ENCODE data around the gene ANKRD28.

The ANKRD28 gene

DNA sequence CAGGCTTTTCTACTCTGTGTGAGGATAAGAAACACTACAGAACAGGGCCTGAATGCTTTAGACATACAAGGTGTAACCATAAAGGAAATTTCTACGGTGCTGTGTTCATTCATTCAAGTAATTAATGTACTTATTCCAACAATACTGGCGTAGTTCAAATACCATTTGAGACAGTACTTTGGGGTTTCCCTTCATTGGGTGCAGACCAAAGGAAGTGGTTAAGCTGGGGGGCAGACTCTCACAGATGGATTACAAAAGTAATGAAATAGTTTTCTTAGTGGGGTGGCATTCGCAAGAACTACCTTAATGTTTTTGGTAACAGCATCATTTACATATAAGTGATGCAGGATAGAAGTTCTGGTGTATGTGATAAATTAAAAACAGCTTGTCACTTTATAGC is 130.3 kb downstream of the ANKRD28 start:
- Histone ChIP-seq H3K27me3 (ENCODE audit: control insufficient read depth, insufficient read depth, low read length) (no peaks in the 10 kb centered on the region), H3K4me3 (ENCODE audit: low read length) (no peak overlapping the region), H3K9me3 (ENCODE audit: control insufficient read depth, low read length) (no peaks in the 10 kb centered on the region), H3K9ac (ENCODE audit: low read length) (no peak overlapping the region), H3K36me3 (ENCODE audit: control insufficient read depth, insufficient read depth, low read length) (no peaks in the 10 kb centered on the region), H3K4me1 (ENCODE audit: control insufficient read depth, insufficient read depth, low read length) (no peaks in the 10 kb centered on the region)

- Histone ChIP-seq H3K9ac (ENCODE audit: low read length) (no peak overlapping the region), H3K4me1 (ENCODE audit: control insufficient read depth, insufficient read depth, low read length) (no peaks in the 10 kb centered on the region), H3K27me3 (ENCODE audit: control insufficient read depth, insufficient read depth, low read length) (no peaks in the 10 kb centered on the region), H3K36me3 (ENCODE audit: control insufficient read depth, insufficient read depth, low read length) (no peaks in the 10 kb centered on the region), H3K4me3 (ENCODE audit: low read length) (no peak overlapping the region), H3K9me3 (ENCODE audit: control insufficient read depth, low read length) (no peaks in the 10 kb centered on the region)
These were observed 131.5 kb downstream of the ANKRD28 start for GRCh38 chr3:15666277-15666676.

GRCh38 chr3:15665510-15666150 is 132.1 kb downstream of the ANKRD28 start:
- no peak overlapping the region for H3K9ac ChIP-seq (ENCODE audit: low read length)
- H3K9me3 ChIP-seq (ENCODE audit: control insufficient read depth, low read length), result no peaks in the 10 kb centered on the region
- no peak overlapping the region for H3K4me3 ChIP-seq (ENCODE audit: low read length)
- no peaks in the 10 kb centered on the region for H3K36me3 ChIP-seq (ENCODE audit: control insufficient read depth, insufficient read depth, low read length)
- H3K4me1 ChIP-seq (ENCODE audit: control insufficient read depth, insufficient read depth, low read length), result no peaks in the 10 kb centered on the region
- no peaks in the 10 kb centered on the region for H3K27me3 ChIP-seq (ENCODE audit: control insufficient read depth, insufficient read depth, low read length)

GRCh38 chr3:15664144-15664543 is 133.6 kb downstream of the ANKRD28 start:
- Histone ChIP-seq H3K27me3 (ENCODE audit: control insufficient read depth, insufficient read depth, low read length) (no peaks in the 10 kb centered on the region), H3K9me3 (ENCODE audit: control insufficient read depth, low read length) (no peaks in the 10 kb centered on the region), H3K36me3 (ENCODE audit: control insufficient read depth, insufficient read depth, low read length) (no peaks in the 10 kb centered on the region), H3K4me3 (ENCODE audit: low read length) (no peak overlapping the region), H3K4me1 (ENCODE audit: control insufficient read depth, insufficient read depth, low read length) (no peaks in the 10 kb centered on the region), H3K9ac (ENCODE audit: low read length) (no peak overlapping the region)

DNA sequence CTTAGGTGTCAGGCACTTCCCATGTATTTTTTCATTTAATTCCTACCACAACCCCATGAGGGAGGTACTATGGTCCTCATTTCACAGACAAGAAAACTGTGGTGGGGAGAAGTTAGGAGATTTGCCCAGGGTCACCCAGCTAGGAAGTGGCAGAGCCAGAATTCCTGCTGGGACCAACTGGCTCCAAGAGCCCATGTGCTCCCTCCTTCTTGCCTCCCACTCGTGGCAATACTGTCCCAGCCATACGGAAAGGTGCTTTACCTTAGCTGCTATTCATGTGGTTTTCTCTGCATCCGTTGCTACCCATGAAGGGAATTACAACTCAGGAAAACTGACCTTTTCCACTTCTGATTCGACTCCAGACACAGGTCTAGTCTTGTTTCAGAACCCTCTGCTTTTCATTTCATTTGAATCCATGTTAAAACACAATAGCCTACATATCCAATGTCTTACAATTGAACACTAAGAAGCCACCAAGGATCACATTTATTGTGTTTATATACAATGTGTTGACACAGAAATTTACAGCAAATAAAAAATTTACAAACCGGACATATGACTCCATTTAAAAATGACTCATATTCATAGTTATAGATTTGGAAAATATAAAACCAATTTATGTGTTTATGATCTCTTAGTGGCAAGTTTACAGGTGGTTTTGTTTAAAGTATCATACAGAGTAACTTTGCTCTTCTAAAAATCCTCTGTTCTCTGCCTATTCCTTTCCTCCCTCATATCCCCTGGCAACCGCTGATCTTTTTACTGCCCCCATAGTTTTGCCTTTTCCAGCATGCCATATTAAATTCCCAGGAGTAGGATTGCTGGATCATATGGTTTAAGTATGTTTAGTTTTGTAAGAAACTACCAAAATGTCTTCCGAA is 137.5 kb downstream of the ANKRD28 start:
- Histone ChIP-seq H3K27me3 (ENCODE audit: control insufficient read depth, insufficient read depth, low read length) (no peaks in the 10 kb centered on the region), H3K4me3 (ENCODE audit: low read length) (no peak overlapping the region), H3K9ac (ENCODE audit: low read length) (no peak overlapping the region), H3K36me3 (ENCODE audit: control insufficient read depth, insufficient read depth, low read length) (no peaks in the 10 kb centered on the region), H3K9me3 (ENCODE audit: control insufficient read depth, low read length) (peaks cover 4% of the 10 kb centered on the region), H3K4me1 (ENCODE audit: control insufficient read depth, insufficient read depth, low read length) (no peaks in the 10 kb centered on the region)

DNA sequence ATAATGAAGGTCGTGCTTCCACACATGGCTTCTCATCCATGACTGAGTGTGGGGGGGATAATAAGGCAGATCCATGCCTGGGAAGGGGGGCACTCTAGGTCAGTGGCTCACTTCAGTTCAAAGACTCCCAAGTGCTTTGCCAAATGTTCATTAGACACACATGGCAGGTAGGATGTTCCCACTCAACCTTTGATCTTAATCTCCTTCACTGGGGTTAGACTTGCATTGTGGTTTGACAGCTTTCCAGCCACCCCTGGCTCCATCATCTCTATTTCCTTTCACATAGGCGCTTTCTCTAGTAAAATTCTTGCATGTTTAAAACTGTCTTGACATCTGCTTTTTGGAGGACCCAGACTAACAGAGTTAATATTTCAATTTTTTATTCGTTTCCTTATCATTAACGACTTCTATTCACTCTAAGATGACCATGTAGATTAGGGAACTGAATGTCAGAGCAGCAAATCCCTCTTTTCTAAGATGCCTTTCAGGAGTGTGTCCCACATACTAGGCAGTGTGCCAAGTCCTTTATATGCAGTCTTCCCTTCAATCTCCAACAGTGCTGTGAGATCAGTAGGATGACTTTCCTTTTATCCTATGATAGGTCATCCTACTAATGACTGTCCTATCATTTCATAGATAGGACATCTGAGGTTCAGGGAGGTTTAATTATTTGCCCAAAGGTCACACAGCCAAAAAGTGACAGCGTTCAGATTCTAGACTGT is 138.4 kb downstream of the ANKRD28 start:
- Histone ChIP-seq H3K4me1 (ENCODE audit: control insufficient read depth, insufficient read depth, low read length) (no peaks in the 10 kb centered on the region), H3K27me3 (ENCODE audit: control insufficient read depth, insufficient read depth, low read length) (no peaks in the 10 kb centered on the region), H3K4me3 (ENCODE audit: low read length) (no peak overlapping the region), H3K9me3 (ENCODE audit: control insufficient read depth, low read length) (peaks cover 4% of the 10 kb centered on the region), H3K9ac (ENCODE audit: low read length) (no peak overlapping the region), H3K36me3 (ENCODE audit: control insufficient read depth, insufficient read depth, low read length) (no peaks in the 10 kb centered on the region)

- no peaks in the 10 kb centered on the region for H3K4me1 ChIP-seq (ENCODE audit: control insufficient read depth, insufficient read depth, low read length)
- H3K36me3 ChIP-seq (ENCODE audit: control insufficient read depth, insufficient read depth, low read length), result no peaks in the 10 kb centered on the region
- H3K9ac ChIP-seq (ENCODE audit: low read length), result no peak overlapping the region
- no peaks in the 10 kb centered on the region for H3K27me3 ChIP-seq (ENCODE audit: control insufficient read depth, insufficient read depth, low read length)
- H3K4me3 ChIP-seq (ENCODE audit: low read length), result no peak overlapping the region
- peaks cover 4% of the 10 kb centered on the region for H3K9me3 ChIP-seq (ENCODE audit: control insufficient read depth, low read length)
These were observed 140.8 kb downstream of the ANKRD28 start for GRCh38 chr3:15657016-15657415.

GRCh38 chr3:15656342-15656741 is 141.4 kb downstream of the ANKRD28 start:
- Histone ChIP-seq H3K4me1 (ENCODE audit: control insufficient read depth, insufficient read depth, low read length) (no peaks in the 10 kb centered on the region), H3K27me3 (ENCODE audit: control insufficient read depth, insufficient read depth, low read length) (no peaks in the 10 kb centered on the region), H3K4me3 (ENCODE audit: low read length) (no peak overlapping the region), H3K36me3 (ENCODE audit: control insufficient read depth, insufficient read depth, low read length) (no peaks in the 10 kb centered on the region), H3K9ac (ENCODE audit: low read length) (no peak overlapping the region), H3K9me3 (ENCODE audit: control insufficient read depth, low read length) (peaks cover 4% of the 10 kb centered on the region)

GRCh38 chr3:15654891-15655290 is 142.9 kb downstream of the ANKRD28 start:
- no peak overlapping the region for H3K9ac ChIP-seq (ENCODE audit: low read length)
- H3K4me3 ChIP-seq (ENCODE audit: low read length), result no peak overlapping the region
- peaks cover 4% of the 10 kb centered on the region for H3K9me3 ChIP-seq (ENCODE audit: control insufficient read depth, low read length)
- no peaks in the 10 kb centered on the region for H3K36me3 ChIP-seq (ENCODE audit: control insufficient read depth, insufficient read depth, low read length)
- no peaks in the 10 kb centered on the region for H3K4me1 ChIP-seq (ENCODE audit: control insufficient read depth, insufficient read depth, low read length)
- H3K27me3 ChIP-seq (ENCODE audit: control insufficient read depth, insufficient read depth, low read length), result no peaks in the 10 kb centered on the region

DNA sequence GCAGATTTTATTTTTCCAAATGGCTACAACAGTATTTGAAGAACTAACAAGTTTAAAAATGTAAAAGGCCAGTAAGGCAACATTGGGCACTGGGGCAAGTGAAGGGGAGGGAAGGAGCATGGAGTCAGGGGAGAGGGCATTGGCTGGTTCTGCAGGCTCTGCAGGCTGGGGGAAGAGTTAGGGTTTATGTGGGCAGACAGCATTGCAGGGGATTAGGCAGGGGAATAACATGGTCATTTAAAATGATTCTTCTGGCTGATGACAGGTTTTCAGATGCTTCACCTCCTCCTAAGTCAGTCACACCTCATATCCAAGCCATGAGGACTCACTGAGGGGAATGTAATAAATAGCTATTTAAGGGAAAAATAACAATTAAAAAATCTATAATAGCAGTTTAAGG is 143.7 kb downstream of the ANKRD28 start:
- H3K36me3 ChIP-seq (ENCODE audit: control insufficient read depth, insufficient read depth, low read length), result no peaks in the 10 kb centered on the region
- no peaks in the 10 kb centered on the region for H3K4me1 ChIP-seq (ENCODE audit: control insufficient read depth, insufficient read depth, low read length)
- no peak overlapping the region for H3K4me3 ChIP-seq (ENCODE audit: low read length)
- H3K27me3 ChIP-seq (ENCODE audit: control insufficient read depth, insufficient read depth, low read length), result no peaks in the 10 kb centered on the region
- H3K9ac ChIP-seq (ENCODE audit: low read length), result no peak overlapping the region
- peaks cover 4% of the 10 kb centered on the region for H3K9me3 ChIP-seq (ENCODE audit: control insufficient read depth, low read length)

GRCh38 chr3:15653321-15653720 is 144.5 kb downstream of the ANKRD28 start:
- Histone ChIP-seq H3K9me3 (ENCODE audit: control insufficient read depth, low read length) (peaks cover 4% of the 10 kb centered on the region), H3K27me3 (ENCODE audit: control insufficient read depth, insufficient read depth, low read length) (no peaks in the 10 kb centered on the region), H3K9ac (ENCODE audit: low read length) (no peak overlapping the region), H3K36me3 (ENCODE audit: control insufficient read depth, insufficient read depth, low read length) (no peaks in the 10 kb centered on the region), H3K4me3 (ENCODE audit: low read length) (no peak overlapping the region), H3K4me1 (ENCODE audit: control insufficient read depth, insufficient read depth, low read length) (no peaks in the 10 kb centered on the region)

GRCh38 chr3:15651396-15651795 is 146.4 kb downstream of the ANKRD28 start:
- Histone ChIP-seq H3K9me3 (ENCODE audit: control insufficient read depth, low read length) (no peaks in the 10 kb centered on the region), H3K4me3 (ENCODE audit: low read length) (no peak overlapping the region), H3K4me1 (ENCODE audit: control insufficient read depth, insufficient read depth, low read length) (no peaks in the 10 kb centered on the region), H3K36me3 (ENCODE audit: control insufficient read depth, insufficient read depth, low read length) (no peaks in the 10 kb centered on the region), H3K9ac (ENCODE audit: low read length) (no peak overlapping the region), H3K27me3 (ENCODE audit: control insufficient read depth, insufficient read depth, low read length) (no peaks in the 10 kb centered on the region)
